Keratinocyte (primary cell): Measurements from ENCODE around the gene ARID4A. TPM values are rescaled to one million over a fixed set of nuclear protein-coding genes. Genes with fewer than 3 reads are reported as not detected.
A peak's percentile ranks its signal among the peaks of the same experiment; 100 is the strongest.

Experiments
- DNase-seq: peaks from one replicate; pipeline ENCODE4 v3.0.0-alpha.2; 2011; ENCODE audit warnings: low read depth, missing footprints, low spot score
- FAIRE-seq: peaks from 2 replicates; lab custom pipeline; 2011; peaks lifted over from hg19 to GRCh38; lab: Jason Lieb, UNC
- H2AFZ ChIP-seq: 2 replicates; pipeline ENCODE4 v1.6.0; 2012; ENCODE audit warnings: low read length, control low read depth, inconsistent platforms; ENCODE audit not compliant: control insufficient read depth
- H3K27ac ChIP-seq: 2 replicates; pipeline ENCODE4 v1.5.1; 2011; ENCODE audit warnings: low read length; ENCODE audit not compliant: control insufficient read depth, insufficient read depth
- H3K27me3 ChIP-seq: 3 replicates; pipeline ENCODE4 v1.6.0; 2011; ENCODE audit warnings: low read length; ENCODE audit not compliant: control insufficient read depth, insufficient read depth; ENCODE audit errors: extremely low read depth
- H3K36me3 ChIP-seq, 2 experiments: 2 replicates in 1 of 2; 3 replicates in 1 of 2; pipeline ENCODE4 v1.5.1; 2011; ENCODE audit warnings: low read length in 2 of 2, mild to moderate bottlenecking in 1 of 2; ENCODE audit not compliant: control insufficient read depth in 2 of 2, insufficient read depth in 2 of 2; ENCODE audit errors: extremely low read depth in 1 of 2
- H3K4me1 ChIP-seq: 3 replicates; pipeline ENCODE4 v1.5.1; 2011; ENCODE audit warnings: low read length; ENCODE audit not compliant: control insufficient read depth, insufficient read depth; ENCODE audit errors: extremely low read depth
- H3K4me2 ChIP-seq: 3 replicates; pipeline ENCODE4 v1.6.0; 2011; ENCODE audit warnings: low read depth, low read length; ENCODE audit not compliant: control insufficient read depth, insufficient read depth; ENCODE audit errors: extremely low read depth
- H3K4me3 ChIP-seq, 3 experiments: fragments of 200-600 bp in 1 of 3; sonication (generic) in 1 of 3; 2 replicates in 2 of 3; 3 replicates in 1 of 3; pipeline ENCODE4 v1.5.1; 2011 to 2016; ENCODE audit warnings: low read length in 3 of 3, mild to moderate bottlenecking in 3 of 3, control low read depth in 2 of 3, inconsistent platforms in 1 of 3, low read depth in 1 of 3, mixed read lengths in 1 of 3, mixed run types in 1 of 3, moderate library complexity in 1 of 3; ENCODE audit not compliant: control insufficient read depth in 2 of 3, insufficient read depth in 2 of 3; ENCODE audit errors: extremely low read depth in 1 of 3
- H3K79me2 ChIP-seq: 2 replicates; pipeline ENCODE4 v1.6.0; 2012; ENCODE audit warnings: low read length; ENCODE audit not compliant: control insufficient read depth, insufficient read depth
- H3K9ac ChIP-seq: 3 replicates; pipeline ENCODE4 v1.6.0; 2011; ENCODE audit warnings: low read length; ENCODE audit not compliant: control insufficient read depth, insufficient read depth; ENCODE audit errors: extremely low read depth
- H3K9me1 ChIP-seq: 3 replicates; pipeline ENCODE4 v1.6.0; 2011; ENCODE audit warnings: low read length; ENCODE audit not compliant: control insufficient read depth, insufficient read depth; ENCODE audit errors: extremely low read depth
- H3K9me3 ChIP-seq: 2 replicates; pipeline ENCODE4 v1.5.1; 2012; ENCODE audit warnings: low read depth, low read length; ENCODE audit not compliant: control insufficient read depth
- H4K20me1 ChIP-seq: 3 replicates; pipeline ENCODE4 v1.6.0; 2011; ENCODE audit warnings: low read length; ENCODE audit not compliant: control insufficient read depth, insufficient read depth; ENCODE audit errors: extremely low read depth
- EZH2 ChIP-seq: IDR thresholded peaks from one replicate; pipeline ENCODE4 v1.6.1; 2012; ENCODE audit warnings: inconsistent platforms, mild to moderate bottlenecking, low read length, moderate library complexity
- dilution Hi-C: fragments of 300-500 bp; cut with MboI; formaldehyde crosslinking; loops from one replicate; pipeline ENCODE4 v1.7.0; 2020; ENCODE audit warnings: low sequenced_read_pairs; ENCODE audit not compliant: extremely low pct_ligation_motif_present
- polyA plus RNA-seq, 5 experiments: library from polyadenylated mRNA; depleted of rRNA in 3 of 5; stranded (reverse) in 3 of 5; stranded (forward) in 1 of 5; unstranded in 1 of 5; fragments of >200 nt; gene quantifications; 1 replicate in 1 of 5; 2 replicates in 3 of 5; 3 replicates in 1 of 5; pipeline versions ENCODE4 v1.2.1 to v1.2.3, GENCODE V29; 2011 to 2012; ENCODE audit warnings: missing spikeins in 2 of 5, low read depth in 1 of 5, low replicate concordance in 1 of 5
- TF ChIP-seq, protein P1 (sequence below), 3 experiments: IDR thresholded peaks in 1 of 3; conservative IDR thresholded peaks in 1 of 3; optimal IDR thresholded peaks in 1 of 3; 2 replicates in 2 of 3; 3 replicates in 1 of 3; pipeline versions ENCODE3 to v1.5.1; 2011; ENCODE audit warnings: low read length in 3 of 3, mild to moderate bottlenecking in 3 of 3, moderate library complexity in 2 of 3, control low read depth in 1 of 3, inconsistent platforms in 1 of 3; ENCODE audit not compliant: insufficient read depth in 2 of 3; ENCODE audit errors: extremely low read depth in 1 of 3

Gene ARID4A
- polyA plus RNA-seq, 1 donor (not counting 4 experiments of a cell fraction or from before 2014, with no cell fraction given): 8.4 TPM

DNA sequence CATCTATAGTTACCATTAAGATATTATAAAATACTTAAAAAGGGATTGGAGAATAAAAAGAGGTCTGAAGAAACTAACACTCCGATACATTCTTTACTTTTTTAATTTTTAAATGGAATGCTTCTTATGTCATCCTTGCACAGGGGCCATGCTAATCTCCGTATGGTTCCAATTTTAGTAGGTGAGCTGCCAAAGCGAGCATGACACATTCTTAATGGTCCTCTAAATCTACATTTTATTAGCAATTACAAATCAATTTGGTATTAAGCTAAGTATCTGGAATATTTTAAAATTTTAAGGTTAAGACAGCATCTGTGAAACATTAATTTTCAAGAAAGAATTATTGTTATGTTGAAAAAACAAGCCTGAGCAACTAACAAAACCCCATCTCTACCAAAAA is 6.2 kb upstream of the ARID4A start:
- Histone ChIP-seq H2AFZ (no peak overlapping the region), H4K20me1 (peaks cover 5% of the 10 kb centered on the region), H3K4me1 (peaks cover 11% of the 10 kb centered on the region), H3K9ac (no peak overlapping the region), H3K27me3 (no peaks in the 10 kb centered on the region), H3K9me1 (no peaks in the 10 kb centered on the region), H3K79me2 (peaks cover 95% of the 10 kb centered on the region), H3K36me3 (peaks cover 11 to 23% of the 10 kb centered on the region in 2 experiments), H3K9me3 (no peaks in the 10 kb centered on the region), H3K27ac (no peak overlapping the region), H3K4me2 (no peak overlapping the region), H3K4me3 (no peak overlapping the region)
- dilution Hi-C loops: no loop called here
- no peak for TF ChIP-seq EZH2
- FAIRE-seq (no peak), DNase-seq (no peak)

DNA sequence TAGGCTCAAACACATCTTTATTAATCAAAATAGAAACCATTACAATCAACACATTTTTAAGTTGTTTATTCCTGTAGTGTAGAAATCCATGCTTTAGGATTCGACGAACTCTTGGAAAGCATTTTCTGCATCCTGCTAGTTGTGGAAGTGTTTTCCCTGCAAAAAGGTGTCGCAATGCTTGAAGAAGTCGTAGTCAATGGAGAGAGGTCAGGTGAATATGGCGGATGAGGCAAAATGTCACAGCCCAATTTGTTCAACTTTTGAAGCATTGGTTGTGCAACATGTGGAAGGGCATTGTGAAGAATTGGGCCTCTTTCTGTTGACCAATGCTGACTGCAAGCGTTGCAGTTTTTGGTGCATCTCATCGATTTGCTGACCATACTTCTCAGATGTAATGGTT is 4.2 kb upstream of the ARID4A start:
- H3K4me2 ChIP-seq: no peak overlapping the region
- H3K27ac ChIP-seq: no peak overlapping the region
- no peaks in the 10 kb centered on the region for H3K27me3 ChIP-seq
- H3K36me3 ChIP-seq: peaks cover 11 to 12% of the 10 kb centered on the region in 2 experiments
- peaks cover 3% of the 10 kb centered on the region for H3K4me1 ChIP-seq
- peaks cover 5% of the 10 kb centered on the region for H4K20me1 ChIP-seq
- no peak overlapping the region for H2AFZ ChIP-seq
- no peak overlapping the region for H3K4me3 ChIP-seq
- no peaks in the 10 kb centered on the region for H3K9me1 ChIP-seq
- FAIRE-seq: no peak
- TF ChIP-seq, protein P1, sequence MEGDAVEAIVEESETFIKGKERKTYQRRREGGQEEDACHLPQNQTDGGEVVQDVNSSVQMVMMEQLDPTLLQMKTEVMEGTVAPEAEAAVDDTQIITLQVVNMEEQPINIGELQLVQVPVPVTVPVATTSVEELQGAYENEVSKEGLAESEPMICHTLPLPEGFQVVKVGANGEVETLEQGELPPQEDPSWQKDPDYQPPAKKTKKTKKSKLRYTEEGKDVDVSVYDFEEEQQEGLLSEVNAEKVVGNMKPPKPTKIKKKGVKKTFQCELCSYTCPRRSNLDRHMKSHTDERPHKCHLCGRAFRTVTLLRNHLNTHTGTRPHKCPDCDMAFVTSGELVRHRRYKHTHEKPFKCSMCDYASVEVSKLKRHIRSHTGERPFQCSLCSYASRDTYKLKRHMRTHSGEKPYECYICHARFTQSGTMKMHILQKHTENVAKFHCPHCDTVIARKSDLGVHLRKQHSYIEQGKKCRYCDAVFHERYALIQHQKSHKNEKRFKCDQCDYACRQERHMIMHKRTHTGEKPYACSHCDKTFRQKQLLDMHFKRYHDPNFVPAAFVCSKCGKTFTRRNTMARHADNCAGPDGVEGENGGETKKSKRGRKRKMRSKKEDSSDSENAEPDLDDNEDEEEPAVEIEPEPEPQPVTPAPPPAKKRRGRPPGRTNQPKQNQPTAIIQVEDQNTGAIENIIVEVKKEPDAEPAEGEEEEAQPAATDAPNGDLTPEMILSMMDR (optimal IDR thresholded peaks at IDR 0.05 in 1 of 3, IDR thresholded peaks at IDR 0.05 in 1 of 3, conservative IDR thresholded peaks at IDR 0.05 in 1 of 3; ENCODE audit: extremely low read depth in 1 of 3, insufficient read depth in 2 of 3, low read length in 3 of 3): no peak
- no peak for TF ChIP-seq EZH2
- no peaks in the 10 kb centered on the region for H3K9me3 ChIP-seq
- H3K79me2 ChIP-seq: peaks cover 87% of the 10 kb centered on the region
- no peak overlapping the region for H3K9ac ChIP-seq
- dilution Hi-C loops: no loop called here
- DNase-seq: no peak

DNA sequence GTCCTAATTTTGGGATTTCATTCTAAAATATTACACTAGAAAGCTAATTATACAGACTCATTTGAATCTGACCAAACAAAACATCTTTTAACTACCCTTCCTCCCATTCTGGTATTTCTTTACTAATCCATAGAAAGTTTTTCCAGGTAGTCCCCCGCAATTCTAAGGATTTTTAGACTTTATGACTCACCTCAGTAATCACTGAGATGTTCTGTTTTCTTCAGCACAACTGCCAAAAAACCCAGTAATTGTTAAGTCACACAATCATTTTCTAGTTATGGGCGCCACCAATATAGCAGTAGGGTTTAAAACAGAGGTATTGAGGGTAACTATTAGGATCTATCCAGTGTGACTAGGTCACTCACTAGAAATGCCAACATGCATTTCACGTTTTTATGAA is 1.6 kb upstream of the ARID4A start:
- peak overlapping the region; percentile 97 for H3K9ac ChIP-seq
- peaks cover 74% of the 10 kb centered on the region for H3K79me2 ChIP-seq
- peaks cover 10 to 11% of the 10 kb centered on the region in 2 experiments for H3K36me3 ChIP-seq
- dilution Hi-C loops: no loop called here
- H3K27ac ChIP-seq: peak overlapping the region; percentile 97
- H3K4me1 ChIP-seq: peaks cover 10% of the 10 kb centered on the region
- FAIRE-seq (no peak), DNase-seq (no peak)
- no peaks in the 10 kb centered on the region for H3K9me3 ChIP-seq
- H3K4me3 ChIP-seq: peak overlapping the region; percentile 66 to 87 (median 80)
- H3K4me2 ChIP-seq: peak overlapping the region; percentile 96
- TF ChIP-seq EZH2: no peak
- TF ChIP-seq, protein P1 (optimal IDR thresholded peaks at IDR 0.05 in 1 of 3, IDR thresholded peaks at IDR 0.05 in 1 of 3, conservative IDR thresholded peaks at IDR 0.05 in 1 of 3; ENCODE audit: extremely low read depth in 1 of 3, insufficient read depth in 2 of 3, low read length in 3 of 3): no peak
- H2AFZ ChIP-seq: no peak overlapping the region
- no peaks in the 10 kb centered on the region for H3K9me1 ChIP-seq
- H4K20me1 ChIP-seq: peaks cover 5% of the 10 kb centered on the region
- H3K27me3 ChIP-seq: no peaks in the 10 kb centered on the region
